ENCODE measurements around the gene PPP2R5D. TPM values are rescaled to one million over a fixed set of nuclear protein-coding genes. Genes with fewer than 3 reads are reported as not detected.

Gene PPP2R5D
- total and polyA plus RNA-seq, 2 of the 8 experiments (the other 6 are each of a cell fraction or from before 2014, with no cell fraction given), result 52.1 to 55.7 TPM

DNA sequence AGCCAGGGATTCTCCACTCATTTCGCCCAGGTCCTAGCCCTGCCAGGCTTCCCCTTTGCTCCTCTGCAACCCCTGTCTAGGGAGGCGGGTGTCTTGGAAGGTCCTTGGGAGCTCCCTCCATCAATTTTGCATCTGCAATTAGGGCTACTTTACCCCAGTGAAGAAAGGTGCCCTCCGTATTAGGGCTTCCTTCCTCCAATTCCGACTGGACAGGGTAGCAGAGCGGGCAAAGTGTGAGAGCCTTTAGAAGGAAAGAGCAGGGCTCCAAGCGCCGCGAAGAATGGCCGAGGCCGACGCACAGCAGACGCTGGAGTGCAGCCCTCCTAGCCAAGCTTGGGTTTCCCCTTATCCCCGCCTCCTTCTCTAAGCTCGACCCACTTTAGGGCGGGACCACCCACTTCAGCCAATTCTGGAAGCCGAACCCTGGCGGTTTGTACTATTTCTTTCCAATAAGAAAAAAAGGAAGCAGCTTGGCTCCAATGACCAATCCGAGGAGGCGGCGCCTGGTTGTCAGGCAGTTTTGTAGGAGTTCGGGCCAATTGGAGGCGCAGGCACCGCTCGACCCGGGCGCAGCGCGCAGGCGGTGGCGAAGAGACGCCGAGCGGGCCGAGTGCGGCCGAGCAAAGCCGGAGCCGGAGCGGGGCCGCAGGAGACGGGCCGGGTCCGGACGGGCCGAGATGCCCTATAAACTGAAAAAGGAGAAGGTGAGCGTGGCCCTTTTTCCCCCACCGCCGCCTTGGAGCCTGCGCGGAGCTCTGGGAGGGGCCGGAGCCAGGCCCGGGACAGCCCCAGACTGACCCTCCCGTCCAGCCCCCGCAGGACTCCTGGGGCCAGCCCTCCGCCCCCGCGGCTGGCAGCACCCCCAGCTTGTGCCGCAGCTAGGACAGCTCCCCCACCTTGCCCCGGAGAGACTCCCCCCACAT is at the start of gene PPP2R5D (continued):
- peak; percentile 92 for TF ChIP-seq POLR2AphosphoS5 (IDR thresholded peaks at IDR 0.05; ENCODE audit: low read depth, low read length)
- TF ChIP-seq SIRT6 (IDR thresholded peaks at IDR 0.05; ENCODE audit: low read length), result no peak
- no peak for TF ChIP-seq CHD1 (IDR thresholded peaks at IDR 0.05; ENCODE audit: low read depth, low read length)
- TF ChIP-seq HDAC6 (IDR thresholded peaks at IDR 0.05; ENCODE audit: low read depth, low read length), result no peak
- TF ChIP-seq NRF1 (IDR thresholded peaks at IDR 0.05; ENCODE audit: low read depth, low read length), result peak; percentile 23; the same call in 1 of the 2 replicates
- TF ChIP-seq SP1 (IDR thresholded peaks at IDR 0.05; ENCODE audit: low read depth, low read length), result peak; percentile 81; the same call in 1 of the 2 replicates
- TF ChIP-seq SAP30 (IDR thresholded peaks at IDR 0.05; ENCODE audit: insufficient read depth, insufficient replicate concordance, low read length), result no peak
- no peak for TF ChIP-seq CTBP2 (IDR thresholded peaks at IDR 0.05; ENCODE audit: borderline replicate concordance, insufficient read depth, insufficient read length, low read length)
- no peak for TF ChIP-seq KDM1A (IDR thresholded peaks at IDR 0.05; ENCODE audit: borderline replicate concordance, low read length)
- TF ChIP-seq ASH2L (IDR thresholded peaks at IDR 0.05; ENCODE audit: low read length), result no peak
- peak; percentile 44; the same call in 1 of the 2 replicates for TF ChIP-seq RBBP5 (IDR thresholded peaks at IDR 0.05; ENCODE audit: borderline replicate concordance, low read depth, low read length)
- peak; percentile 81 to 96 for TF ChIP-seq POLR2A (IDR thresholded peaks at IDR 0.05; ENCODE audit: control extremely low read depth in 1 of 2, low read depth in 2 of 2, low read length in 2 of 2)
- TF ChIP-seq TAF1 (IDR thresholded peaks at IDR 0.05; ENCODE audit: low read depth, low read length), result peak; percentile 94
- 0 out of 4 replicates have a peak, but pooled peaks of 1 of the 2 experiments have one; percentile 19 for TF ChIP-seq SIN3A (conservative IDR thresholded peaks at IDR 0.05 in 1 of 2, IDR thresholded peaks at IDR 0.05 in 1 of 2; ENCODE audit: low read depth in 1 of 2, low read length in 2 of 2)
- TF ChIP-seq RAD21 (IDR thresholded peaks at IDR 0.05 in 1 of 2, conservative IDR thresholded peaks at IDR 0.05 in 1 of 2; ENCODE audit: low read depth in 2 of 2, low read length in 2 of 2), result 0 out of 4 replicates have a peak, but pooled peaks of 1 of the 2 experiments have one; percentile 4
- peak; percentile 53; the same call in 1 of the 2 replicates for TF ChIP-seq YY1 (IDR thresholded peaks at IDR 0.05; ENCODE audit: low read depth, low read length)
- no peak for TF ChIP-seq FOSL1 (IDR thresholded peaks at IDR 0.05; ENCODE audit: insufficient read depth, low read depth, low read length)
- TF ChIP-seq SIX5 (IDR thresholded peaks at IDR 0.05; ENCODE audit: low read depth, low read length), result no peak
- no peak for TF ChIP-seq TCF12 (IDR thresholded peaks at IDR 0.05; ENCODE audit: low read depth, low read length)
- peak; percentile 91 for TF ChIP-seq TBP (IDR thresholded peaks at IDR 0.05; ENCODE audit: low read depth, low read length)
- no peak for TF ChIP-seq CBX5 (IDR thresholded peaks at IDR 0.05; ENCODE audit: low read depth, low read length)
- TF ChIP-seq TEAD4 (IDR thresholded peaks at IDR 0.05; ENCODE audit: low read depth, low read length), result no peak
- no peak for TF ChIP-seq POU5F1 (IDR thresholded peaks at IDR 0.05; ENCODE audit: low read depth, low read length)
- TF ChIP-seq ZNF274 (IDR thresholded peaks at IDR 0.05; ENCODE audit: borderline replicate concordance, extremely low read depth, low read length), result no peak

Measured in H1 (cell line).